ENCODE data around the gene CBY3. TPM values are rescaled to one million over a fixed set of nuclear protein-coding genes. Genes with fewer than 3 reads are reported as not detected.

CBY3 gene
- total and polyA plus RNA-seq, 2 of the 13 experiments (the other 11 are each of a cell fraction or from before 2014, with no cell fraction given), result not detected

GRCh38 chr5:179680780-179681401, at the start of gene CBY3 (continued):
- TF ChIP-seq HOXA7 (CRISPR knock-in tag; IDR thresholded peaks at IDR 0.05), result no peak
- TF ChIP-seq, protein P1, sequence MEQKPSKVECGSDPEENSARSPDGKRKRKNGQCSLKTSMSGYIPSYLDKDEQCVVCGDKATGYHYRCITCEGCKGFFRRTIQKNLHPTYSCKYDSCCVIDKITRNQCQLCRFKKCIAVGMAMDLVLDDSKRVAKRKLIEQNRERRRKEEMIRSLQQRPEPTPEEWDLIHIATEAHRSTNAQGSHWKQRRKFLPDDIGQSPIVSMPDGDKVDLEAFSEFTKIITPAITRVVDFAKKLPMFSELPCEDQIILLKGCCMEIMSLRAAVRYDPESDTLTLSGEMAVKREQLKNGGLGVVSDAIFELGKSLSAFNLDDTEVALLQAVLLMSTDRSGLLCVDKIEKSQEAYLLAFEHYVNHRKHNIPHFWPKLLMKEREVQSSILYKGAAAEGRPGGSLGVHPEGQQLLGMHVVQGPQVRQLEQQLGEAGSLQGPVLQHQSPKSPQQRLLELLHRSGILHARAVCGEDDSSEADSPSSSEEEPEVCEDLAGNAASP (CRISPR knock-in tag; IDR thresholded peaks at IDR 0.05; ENCODE audit: borderline replicate concordance), result peak; percentile 69; the same call in 1 of the 2 replicates
- 0 out of 2 replicates have a peak, but pooled peaks have one; percentile 38 for TF ChIP-seq HDAC1 (CRISPR knock-in tag; IDR thresholded peaks at IDR 0.05)
- 0 out of 2 replicates have a peak, but pooled peaks have one; percentile 71 for TF ChIP-seq ZNF513 (CRISPR knock-in tag; conservative IDR thresholded peaks at IDR 0.05)
- TF ChIP-seq LCORL (IDR thresholded peaks at IDR 0.05), result no peak
- TF ChIP-seq LCORL (CRISPR knock-in tag; IDR thresholded peaks at IDR 0.05), result 0 out of 2 replicates have a peak, but pooled peaks have one; percentile 57
- TF ChIP-seq, protein P2, sequence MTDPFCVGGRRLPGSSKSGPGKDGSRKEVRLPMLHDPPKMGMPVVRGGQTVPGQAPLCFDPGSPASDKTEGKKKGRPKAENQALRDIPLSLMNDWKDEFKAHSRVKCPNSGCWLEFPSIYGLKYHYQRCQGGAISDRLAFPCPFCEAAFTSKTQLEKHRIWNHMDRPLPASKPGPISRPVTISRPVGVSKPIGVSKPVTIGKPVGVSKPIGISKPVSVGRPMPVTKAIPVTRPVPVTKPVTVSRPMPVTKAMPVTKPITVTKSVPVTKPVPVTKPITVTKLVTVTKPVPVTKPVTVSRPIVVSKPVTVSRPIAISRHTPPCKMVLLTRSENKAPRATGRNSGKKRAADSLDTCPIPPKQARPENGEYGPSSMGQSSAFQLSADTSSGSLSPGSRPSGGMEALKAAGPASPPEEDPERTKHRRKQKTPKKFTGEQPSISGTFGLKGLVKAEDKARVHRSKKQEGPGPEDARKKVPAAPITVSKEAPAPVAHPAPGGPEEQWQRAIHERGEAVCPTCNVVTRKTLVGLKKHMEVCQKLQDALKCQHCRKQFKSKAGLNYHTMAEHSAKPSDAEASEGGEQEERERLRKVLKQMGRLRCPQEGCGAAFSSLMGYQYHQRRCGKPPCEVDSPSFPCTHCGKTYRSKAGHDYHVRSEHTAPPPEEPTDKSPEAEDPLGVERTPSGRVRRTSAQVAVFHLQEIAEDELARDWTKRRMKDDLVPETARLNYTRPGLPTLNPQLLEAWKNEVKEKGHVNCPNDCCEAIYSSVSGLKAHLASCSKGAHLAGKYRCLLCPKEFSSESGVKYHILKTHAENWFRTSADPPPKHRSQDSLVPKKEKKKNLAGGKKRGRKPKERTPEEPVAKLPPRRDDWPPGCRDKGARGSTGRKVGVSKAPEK (CRISPR knock-in tag; IDR thresholded peaks at IDR 0.05; ENCODE audit: borderline replicate concordance), result 0 out of 2 replicates have a peak, but pooled peaks have one; percentile 20
- TF ChIP-seq DMAP1 (CRISPR knock-in tag; IDR thresholded peaks at IDR 0.05), result 0 out of 2 replicates have a peak, but pooled peaks have one; percentile 3
- TF ChIP-seq ASH2L (IDR thresholded peaks at IDR 0.05; ENCODE audit: insufficient read length, low read depth, low read length), result peak; percentile 63
- TF ChIP-seq ZSCAN25 (CRISPR knock-in tag; IDR thresholded peaks at IDR 0.05), result peak; percentile 40; the same call in 1 of the 2 replicates
- 0 out of 2 replicates have a peak, but pooled peaks have one; percentile 5 for TF ChIP-seq MEIS1 (CRISPR knock-in tag; IDR thresholded peaks at IDR 0.05; ENCODE audit: borderline replicate concordance)
- peak; percentile 65; the same call in 1 of the 2 replicates for TF ChIP-seq JUND (CRISPR knock-in tag; IDR thresholded peaks at IDR 0.05)
- peak; percentile 76 for TF ChIP-seq ZNF687 (CRISPR knock-in tag; IDR thresholded peaks at IDR 0.05)
- TF ChIP-seq ZKSCAN1 (IDR thresholded peaks at IDR 0.05; ENCODE audit: low read length), result 0 out of 2 replicates have a peak, but pooled peaks have one; percentile 19
- no peak for TF ChIP-seq JUNB (CRISPR knock-in tag; IDR thresholded peaks at IDR 0.05; ENCODE audit: borderline replicate concordance)

Data from HepG2 (cell line).